ENCODE data around the gene FGF21.

DNA sequence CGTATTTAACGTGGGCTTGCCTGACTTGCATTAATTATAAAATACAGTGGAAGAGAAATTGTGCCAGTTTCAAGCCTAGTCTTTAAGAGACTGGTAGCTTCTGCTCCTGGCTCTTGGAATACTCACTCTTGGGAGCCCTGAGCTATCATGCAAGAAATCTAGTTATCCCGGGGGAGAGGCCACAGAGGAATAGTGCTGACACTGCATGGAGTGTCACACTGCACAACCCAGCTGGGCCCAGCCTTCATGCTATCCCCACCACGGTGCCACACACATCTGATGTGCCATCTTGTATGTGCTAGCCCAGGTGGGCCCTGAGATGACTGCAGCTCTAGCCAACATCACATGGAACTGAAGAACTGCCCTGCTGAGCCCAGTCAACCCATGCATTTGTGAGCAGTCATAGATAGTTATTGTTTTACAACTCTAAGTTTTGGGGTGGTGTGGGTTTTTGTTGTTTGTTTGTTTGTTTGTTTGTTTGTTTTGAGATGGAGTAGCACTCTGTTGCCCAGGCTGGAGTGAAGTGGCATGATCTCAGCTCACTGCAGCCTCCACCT, 44.1 kb upstream of the FGF21 start:
- TF ChIP-seq POLR2A (IDR thresholded peaks at IDR 0.05) (no peak), EP300 (IDR thresholded peaks at IDR 0.05) (no peak)
- TF ChIP-seq, protein P1, sequence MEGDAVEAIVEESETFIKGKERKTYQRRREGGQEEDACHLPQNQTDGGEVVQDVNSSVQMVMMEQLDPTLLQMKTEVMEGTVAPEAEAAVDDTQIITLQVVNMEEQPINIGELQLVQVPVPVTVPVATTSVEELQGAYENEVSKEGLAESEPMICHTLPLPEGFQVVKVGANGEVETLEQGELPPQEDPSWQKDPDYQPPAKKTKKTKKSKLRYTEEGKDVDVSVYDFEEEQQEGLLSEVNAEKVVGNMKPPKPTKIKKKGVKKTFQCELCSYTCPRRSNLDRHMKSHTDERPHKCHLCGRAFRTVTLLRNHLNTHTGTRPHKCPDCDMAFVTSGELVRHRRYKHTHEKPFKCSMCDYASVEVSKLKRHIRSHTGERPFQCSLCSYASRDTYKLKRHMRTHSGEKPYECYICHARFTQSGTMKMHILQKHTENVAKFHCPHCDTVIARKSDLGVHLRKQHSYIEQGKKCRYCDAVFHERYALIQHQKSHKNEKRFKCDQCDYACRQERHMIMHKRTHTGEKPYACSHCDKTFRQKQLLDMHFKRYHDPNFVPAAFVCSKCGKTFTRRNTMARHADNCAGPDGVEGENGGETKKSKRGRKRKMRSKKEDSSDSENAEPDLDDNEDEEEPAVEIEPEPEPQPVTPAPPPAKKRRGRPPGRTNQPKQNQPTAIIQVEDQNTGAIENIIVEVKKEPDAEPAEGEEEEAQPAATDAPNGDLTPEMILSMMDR (IDR thresholded peaks at IDR 0.05), result no peak
